Measurements from ENCODE around the gene SPAG8.

SPAG8 gene

DNA sequence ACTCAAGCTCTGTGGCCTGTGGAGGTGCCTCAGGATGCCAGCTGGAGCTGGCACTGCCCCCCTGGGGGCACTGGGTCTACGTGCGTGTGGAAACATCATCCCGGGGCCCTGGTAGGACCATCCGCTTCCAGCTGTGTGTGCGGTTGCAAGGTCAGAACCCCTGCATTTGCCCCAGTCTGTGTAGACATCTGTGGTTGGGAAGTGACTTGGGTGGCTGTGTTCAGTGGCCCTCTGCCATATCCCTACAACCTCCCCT, 29.5 kb upstream of the SPAG8 start:
- Histone ChIP-seq H3K9me2 (replicated peaks; ENCODE audit: insufficient read depth, low read length) (no peaks in the 10 kb centered on the region), H3K4me3 (ENCODE audit: low read length) (no peak overlapping the region), H3K4me1 (ENCODE audit: low read length) (peaks cover 41% of the 10 kb centered on the region), H3F3A (ENCODE audit: insufficient read depth, low read length) (peaks cover 7% of the 10 kb centered on the region; the same call in 1 of the 2 replicates), H3K36me3 (replicated peaks; ENCODE audit: insufficient read depth, low read length) (no peaks in the 10 kb centered on the region), H4K20me1 (ENCODE audit: insufficient read depth, low read length) (no peaks in the 10 kb centered on the region), H3K27me3 (replicated peaks; ENCODE audit: insufficient read depth, low read length) (no peaks in the 10 kb centered on the region), H3K79me2 (ENCODE audit: low read length) (no peaks in the 10 kb centered on the region), H3K4me2 (ENCODE audit: low read depth, low read length) (no peak overlapping the region), H3K9me3 (replicated peaks; ENCODE audit: insufficient read depth, low read length) (no peaks in the 10 kb centered on the region), H3K27ac (ENCODE audit: low read length) (no peak overlapping the region), H3K9ac (ENCODE audit: low read length) (no peak overlapping the region), H2AFZ (ENCODE audit: low read length) (no peak overlapping the region)
- TF ChIP-seq, protein P1, sequence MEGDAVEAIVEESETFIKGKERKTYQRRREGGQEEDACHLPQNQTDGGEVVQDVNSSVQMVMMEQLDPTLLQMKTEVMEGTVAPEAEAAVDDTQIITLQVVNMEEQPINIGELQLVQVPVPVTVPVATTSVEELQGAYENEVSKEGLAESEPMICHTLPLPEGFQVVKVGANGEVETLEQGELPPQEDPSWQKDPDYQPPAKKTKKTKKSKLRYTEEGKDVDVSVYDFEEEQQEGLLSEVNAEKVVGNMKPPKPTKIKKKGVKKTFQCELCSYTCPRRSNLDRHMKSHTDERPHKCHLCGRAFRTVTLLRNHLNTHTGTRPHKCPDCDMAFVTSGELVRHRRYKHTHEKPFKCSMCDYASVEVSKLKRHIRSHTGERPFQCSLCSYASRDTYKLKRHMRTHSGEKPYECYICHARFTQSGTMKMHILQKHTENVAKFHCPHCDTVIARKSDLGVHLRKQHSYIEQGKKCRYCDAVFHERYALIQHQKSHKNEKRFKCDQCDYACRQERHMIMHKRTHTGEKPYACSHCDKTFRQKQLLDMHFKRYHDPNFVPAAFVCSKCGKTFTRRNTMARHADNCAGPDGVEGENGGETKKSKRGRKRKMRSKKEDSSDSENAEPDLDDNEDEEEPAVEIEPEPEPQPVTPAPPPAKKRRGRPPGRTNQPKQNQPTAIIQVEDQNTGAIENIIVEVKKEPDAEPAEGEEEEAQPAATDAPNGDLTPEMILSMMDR (IDR thresholded peaks at IDR 0.05; ENCODE audit: low read length): no peak
- TF ChIP-seq EZH2phosphoT487 (IDR thresholded peaks at IDR 0.05; ENCODE audit: low read length): no peak
- no peak for TF ChIP-seq EZH2 (optimal IDR thresholded peaks at IDR 0.05; ENCODE audit: low read depth, low read length)
- no peak for DNase-seq

DNA sequence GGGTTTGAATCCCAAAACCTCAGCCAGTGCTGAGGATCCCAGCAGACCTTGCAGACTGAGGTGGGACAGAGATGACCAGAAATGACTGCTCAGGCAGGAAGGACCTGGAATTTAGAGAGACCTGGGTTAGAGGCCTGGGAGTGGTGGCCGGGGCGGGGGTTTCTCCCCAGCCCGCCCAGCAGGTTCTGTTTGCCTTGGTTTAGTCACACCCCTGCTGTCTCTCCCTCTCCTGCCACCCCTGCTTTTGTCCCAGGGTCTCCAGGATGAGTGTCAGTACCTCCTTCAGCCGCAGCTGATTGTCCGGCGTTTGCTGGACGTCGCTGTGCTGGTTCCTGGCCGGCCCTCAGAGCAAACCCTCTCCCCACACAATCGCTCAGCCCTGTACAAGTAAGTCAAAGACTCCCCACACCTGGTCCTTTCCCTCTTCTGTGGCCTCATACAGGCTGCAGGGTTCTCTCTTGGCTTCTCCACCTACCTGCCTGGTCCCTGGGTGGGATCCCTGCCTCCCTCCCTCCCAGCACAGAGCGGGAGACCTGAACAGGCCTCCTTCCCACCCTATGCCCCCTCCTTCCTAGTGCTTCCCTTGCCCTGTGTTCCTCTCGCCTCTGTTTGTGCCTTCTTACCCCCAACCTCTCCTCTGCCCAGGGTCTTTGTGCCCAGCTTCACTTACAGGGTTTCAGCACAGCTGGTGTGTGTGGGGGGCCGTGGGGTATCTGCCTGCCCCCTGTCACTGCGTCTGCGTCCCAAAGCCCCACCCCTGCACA, 29.0 kb upstream of the SPAG8 start:
- Histone ChIP-seq H3K9ac (ENCODE audit: low read length) (no peak overlapping the region), H2AFZ (ENCODE audit: low read length) (no peak overlapping the region), H3K36me3 (replicated peaks; ENCODE audit: insufficient read depth, low read length) (no peaks in the 10 kb centered on the region), H3K9me2 (replicated peaks; ENCODE audit: insufficient read depth, low read length) (no peaks in the 10 kb centered on the region), H3K27ac (ENCODE audit: low read length) (no peak overlapping the region), H3K4me3 (ENCODE audit: low read length) (no peak overlapping the region), H4K20me1 (ENCODE audit: insufficient read depth, low read length) (no peaks in the 10 kb centered on the region), H3K27me3 (replicated peaks; ENCODE audit: insufficient read depth, low read length) (no peaks in the 10 kb centered on the region), H3F3A (ENCODE audit: insufficient read depth, low read length) (peaks cover 7% of the 10 kb centered on the region; the same call in 1 of the 2 replicates), H3K9me3 (replicated peaks; ENCODE audit: insufficient read depth, low read length) (no peaks in the 10 kb centered on the region), H3K4me2 (ENCODE audit: low read depth, low read length) (no peak overlapping the region), H3K79me2 (ENCODE audit: low read length) (no peaks in the 10 kb centered on the region), H3K4me1 (ENCODE audit: low read length) (peaks cover 40% of the 10 kb centered on the region)
- no peak for DNase-seq
- no peak for TF ChIP-seq EZH2 (optimal IDR thresholded peaks at IDR 0.05; ENCODE audit: low read depth, low read length)
- TF ChIP-seq EZH2phosphoT487 (IDR thresholded peaks at IDR 0.05; ENCODE audit: low read length): no peak
- TF ChIP-seq, protein P1 (IDR thresholded peaks at IDR 0.05; ENCODE audit: low read length): no peak

DNA sequence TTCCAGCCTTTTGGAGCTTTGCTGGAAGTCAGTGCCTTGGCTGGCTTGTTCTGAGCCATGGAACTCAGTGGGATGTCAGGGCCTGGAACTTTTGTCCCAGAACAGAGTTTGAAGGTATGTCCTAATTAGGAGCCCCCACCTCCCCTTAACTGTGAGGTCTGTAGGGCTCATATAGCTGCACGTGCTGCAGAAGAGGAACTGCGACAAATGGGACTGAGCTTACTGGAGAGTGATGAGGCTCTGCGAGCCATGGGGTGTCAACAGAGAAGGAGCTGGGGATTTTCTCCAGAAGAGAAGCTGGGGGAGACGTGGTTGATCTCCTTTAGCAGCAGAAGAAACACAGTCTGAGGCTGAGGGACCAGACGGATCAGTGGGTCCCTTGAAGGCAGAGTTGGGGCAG, 27.9 kb upstream of the SPAG8 start:
- DNase-seq: no peak
- H3K79me2 ChIP-seq (ENCODE audit: low read length): no peaks in the 10 kb centered on the region
- H3K4me1 ChIP-seq (ENCODE audit: low read length): peaks cover 34% of the 10 kb centered on the region
- no peaks in the 10 kb centered on the region for H3K9me2 ChIP-seq (replicated peaks; ENCODE audit: insufficient read depth, low read length)
- H3K4me3 ChIP-seq (ENCODE audit: low read length): no peak overlapping the region
- H4K20me1 ChIP-seq (ENCODE audit: insufficient read depth, low read length): no peaks in the 10 kb centered on the region
- no peak overlapping the region for H3K4me2 ChIP-seq (ENCODE audit: low read depth, low read length)
- H3K36me3 ChIP-seq (replicated peaks; ENCODE audit: insufficient read depth, low read length): no peaks in the 10 kb centered on the region
- H2AFZ ChIP-seq (ENCODE audit: low read length): no peak overlapping the region
- no peak overlapping the region for H3K9ac ChIP-seq (ENCODE audit: low read length)
- H3K27ac ChIP-seq (ENCODE audit: low read length): no peak overlapping the region
- no peaks in the 10 kb centered on the region for H3K9me3 ChIP-seq (replicated peaks; ENCODE audit: insufficient read depth, low read length)
- TF ChIP-seq, protein P1 (IDR thresholded peaks at IDR 0.05; ENCODE audit: low read length): no peak
- no peak for TF ChIP-seq EZH2 (optimal IDR thresholded peaks at IDR 0.05; ENCODE audit: low read depth, low read length)
- TF ChIP-seq EZH2phosphoT487 (IDR thresholded peaks at IDR 0.05; ENCODE audit: low read length): no peak
- peaks cover 5% of the 10 kb centered on the region; the same call in 1 of the 2 replicates for H3F3A ChIP-seq (ENCODE audit: insufficient read depth, low read length)
- H3K27me3 ChIP-seq (replicated peaks; ENCODE audit: insufficient read depth, low read length): no peaks in the 10 kb centered on the region

Measured in MM.1S (cell line).